ELF-1 (cell line): ENCODE measurements around the gene CPEB1.

Experiments used
- DNase-seq: peaks from one replicate; pipeline ENCODE4 v3.0.0-alpha.2; 2016; ENCODE audit warnings: low read depth, low spot score

Gene CPEB1

GRCh38 chr15:82595766-82596165 is 51.4 kb downstream of the CPEB1 start:
- no peak for DNase-seq

DNA sequence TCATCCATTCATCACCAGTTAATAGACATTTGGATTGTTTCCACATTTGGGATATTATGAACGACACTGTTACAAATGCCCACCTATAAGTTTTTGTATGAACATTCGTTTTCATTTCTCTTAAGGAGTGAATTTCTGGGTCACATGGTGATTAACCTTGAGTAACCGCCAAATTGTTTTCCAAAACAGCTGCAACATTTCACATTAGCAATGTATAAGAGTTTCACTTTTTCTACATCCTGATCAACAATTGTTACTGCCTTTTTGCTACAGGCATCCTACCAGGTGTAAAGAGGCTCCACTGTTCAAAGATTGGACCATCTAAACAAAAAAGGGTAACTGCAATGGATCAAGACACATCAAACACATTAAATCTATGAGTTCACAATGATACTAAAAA is 52.0 kb downstream of the CPEB1 start:
- no peak for DNase-seq

DNA sequence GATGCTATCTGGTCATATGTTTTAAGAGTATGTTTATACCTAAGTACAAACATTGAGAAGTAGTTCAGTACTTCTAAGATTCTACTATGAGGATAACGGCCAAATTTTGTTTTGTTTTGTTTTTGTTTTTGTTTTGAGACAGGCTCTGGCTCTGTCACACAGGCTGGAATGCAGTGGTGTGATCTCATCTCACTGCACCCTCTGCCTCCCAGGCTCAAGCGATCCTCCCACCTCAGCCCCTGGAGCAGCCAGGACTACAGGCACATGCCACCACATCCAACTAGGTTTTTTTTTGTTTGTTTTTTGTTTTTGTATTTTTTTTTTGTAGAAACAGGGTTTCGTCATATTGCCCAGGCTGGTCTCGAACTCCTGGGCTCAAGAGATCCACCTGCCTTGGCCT is 59.4 kb downstream of the CPEB1 start:
- DNase-seq: peak; percentile 44

DNA sequence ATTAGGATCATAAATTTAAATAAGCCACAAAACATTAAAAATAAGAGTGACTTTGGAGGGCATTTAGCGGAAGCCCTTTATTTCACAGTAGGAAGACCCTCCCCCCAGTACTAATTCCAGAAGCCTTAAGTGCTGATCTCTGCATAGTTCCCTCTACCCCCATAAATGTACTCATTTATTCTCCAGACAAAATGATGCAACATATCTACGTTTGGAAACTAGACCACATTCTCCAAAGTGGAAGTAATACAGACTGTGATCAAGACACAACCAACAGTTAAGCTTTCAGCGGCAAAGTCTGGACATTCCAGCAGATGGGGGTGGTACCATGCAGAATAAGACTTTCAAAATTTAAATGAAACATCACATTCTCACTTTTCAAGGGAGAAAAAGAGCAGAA is 62.1 kb downstream of the CPEB1 start:
- peak; percentile 10 for DNase-seq

DNA sequence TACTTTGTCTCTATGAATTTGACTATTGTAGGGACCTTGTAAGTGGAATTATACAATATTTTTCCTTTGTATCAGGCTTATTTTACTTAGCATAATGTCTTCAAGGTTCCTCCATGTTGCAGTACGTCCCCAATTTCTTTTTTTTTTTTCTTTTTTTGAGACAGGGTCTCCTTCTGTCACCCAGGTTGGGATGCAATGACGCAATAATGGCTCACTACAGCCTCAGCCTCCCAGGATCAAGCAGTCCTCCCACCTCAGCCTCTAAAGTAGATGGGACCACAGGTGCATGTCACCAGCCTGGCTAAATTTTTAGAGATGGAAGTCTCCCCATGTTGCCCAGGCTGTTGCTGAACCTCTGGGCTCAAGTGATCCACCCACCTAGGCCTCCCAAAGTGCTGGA is 66.5 kb downstream of the CPEB1 start:
- DNase-seq: no peak

- no peak for DNase-seq
Measured at GRCh38 chr15:82575335-82575734, 71.8 kb downstream of the CPEB1 start.

- no peak for DNase-seq
Measured at GRCh38 chr15:82572986-82573385, 74.2 kb downstream of the CPEB1 start.

DNA sequence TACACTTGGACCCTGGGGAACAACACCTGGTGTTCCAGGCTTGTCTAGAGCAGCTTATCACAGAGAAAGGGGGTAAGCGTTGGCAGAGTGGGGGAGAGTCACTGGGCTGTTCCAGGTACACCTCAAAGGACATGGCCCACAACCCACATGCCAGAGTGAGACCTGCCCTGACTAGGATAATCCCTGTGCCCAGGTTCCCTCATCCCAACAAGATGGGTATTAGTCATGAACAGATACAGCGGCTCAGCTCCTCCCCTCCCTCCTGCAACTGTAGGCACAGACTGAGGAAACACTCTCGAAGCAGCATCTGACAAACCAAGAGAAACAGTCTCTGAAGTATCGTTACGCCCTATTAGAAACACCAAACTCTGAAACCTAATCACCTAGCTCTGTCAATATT is 74.9 kb downstream of the CPEB1 start:
- DNase-seq: no peak

- DNase-seq: peak; percentile 76
Measured at GRCh38 chr15:82571722-82572222, 75.4 kb downstream of the CPEB1 start.

- peak; percentile 52 for DNase-seq
Measured at GRCh38 chr15:82570721-82571508, 76.2 kb downstream of the CPEB1 start.

- DNase-seq: no peak
Measured at GRCh38 chr15:82569834-82570233, 77.3 kb downstream of the CPEB1 start.

- no peak for DNase-seq
Measured at GRCh38 chr15:82568986-82569385, 78.2 kb downstream of the CPEB1 start.

DNA sequence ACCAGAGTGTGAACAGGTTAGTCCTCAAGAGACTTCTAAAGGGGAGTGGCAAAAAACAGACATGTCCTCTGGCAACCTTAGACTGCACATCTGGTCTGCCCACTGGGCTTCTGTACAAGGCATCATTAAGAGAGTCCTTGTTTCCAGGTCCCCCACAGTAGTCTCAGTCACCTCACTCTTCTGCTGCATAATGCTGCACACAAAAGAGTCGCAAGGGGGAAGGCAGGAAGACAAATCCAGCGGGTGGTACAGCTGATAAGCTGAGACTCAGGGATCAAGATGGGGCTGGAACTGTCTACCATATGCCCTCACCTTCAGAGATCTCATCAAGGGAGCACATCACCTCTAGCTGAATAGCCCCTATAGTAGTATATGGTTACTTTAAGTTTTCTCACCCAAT is 79.5 kb downstream of the CPEB1 start:
- DNase-seq: no peak

DNA sequence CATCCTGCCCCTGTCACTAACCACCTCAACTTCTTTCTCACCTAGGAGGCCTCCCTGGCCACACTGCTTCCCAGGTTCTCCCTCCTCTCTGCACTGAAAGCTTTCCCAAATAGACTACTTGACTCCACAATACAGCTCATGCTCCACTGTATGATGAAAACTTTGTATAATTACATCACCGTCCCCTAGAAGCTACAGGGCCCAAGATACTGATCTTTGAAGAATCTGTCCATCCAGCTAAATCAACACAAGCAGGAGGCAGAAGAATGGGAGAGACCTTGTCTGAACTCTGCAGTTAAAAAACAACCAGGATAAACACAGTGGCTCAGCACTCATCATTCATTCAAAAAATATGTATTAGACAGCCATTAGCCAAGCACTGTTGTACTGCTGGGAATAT is 80.5 kb downstream of the CPEB1 start:
- no peak for DNase-seq

DNA sequence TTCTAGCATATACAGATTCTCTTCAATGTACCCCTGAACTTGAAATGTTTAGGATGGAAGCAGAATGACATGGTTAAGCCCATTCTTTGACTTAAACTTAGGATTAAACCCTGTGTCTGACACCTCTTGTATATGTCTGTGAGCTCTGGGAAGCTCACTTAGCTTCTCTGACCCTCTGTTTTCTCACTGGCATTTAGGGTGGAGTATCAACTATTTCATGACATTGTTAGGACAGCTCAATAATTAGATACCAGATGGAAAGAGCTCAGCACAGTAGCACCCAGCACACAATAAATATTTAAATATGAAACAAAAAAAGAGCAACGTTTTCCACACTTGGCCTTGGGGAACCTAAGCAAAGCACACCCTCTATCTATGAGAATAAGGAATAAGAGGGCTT is 88.7 kb downstream of the CPEB1 start:
- no peak for DNase-seq

DNA sequence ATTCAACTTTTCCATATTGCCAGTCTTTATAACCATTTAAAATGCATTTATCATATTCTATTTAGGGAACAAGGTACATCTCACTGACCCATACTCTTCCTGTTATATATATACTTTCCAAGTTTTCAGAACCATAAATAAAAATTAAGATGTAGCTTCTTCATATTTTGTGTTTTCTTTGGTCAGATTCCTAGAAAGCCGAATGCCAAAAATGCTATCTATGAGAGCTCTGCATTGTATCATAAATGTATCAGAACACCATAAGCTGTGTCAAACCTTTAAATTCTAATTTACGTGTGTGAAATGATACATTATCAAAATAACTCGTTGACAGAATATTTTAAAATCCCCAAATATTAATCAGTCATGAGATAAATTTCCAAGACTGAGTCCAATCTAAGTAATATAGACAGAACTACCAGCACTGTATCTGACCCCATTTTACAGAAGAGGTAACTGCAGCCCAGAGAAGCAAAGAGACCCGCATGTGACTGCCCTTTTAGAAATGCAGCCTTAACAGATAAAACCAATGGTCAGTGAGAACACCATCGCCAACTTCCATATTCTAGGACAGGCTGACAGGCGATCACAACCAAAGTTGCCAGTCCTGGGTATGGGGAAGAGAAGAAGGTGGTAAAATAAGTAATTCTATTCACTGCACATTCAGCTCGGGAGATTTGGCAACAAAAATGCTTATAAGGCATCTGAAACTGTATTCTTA is 90.7 kb downstream of the CPEB1 start:
- no peak for DNase-seq

- DNase-seq: no peak
Measured at GRCh38 chr15:82554849-82555248, 92.3 kb downstream of the CPEB1 start.

DNA sequence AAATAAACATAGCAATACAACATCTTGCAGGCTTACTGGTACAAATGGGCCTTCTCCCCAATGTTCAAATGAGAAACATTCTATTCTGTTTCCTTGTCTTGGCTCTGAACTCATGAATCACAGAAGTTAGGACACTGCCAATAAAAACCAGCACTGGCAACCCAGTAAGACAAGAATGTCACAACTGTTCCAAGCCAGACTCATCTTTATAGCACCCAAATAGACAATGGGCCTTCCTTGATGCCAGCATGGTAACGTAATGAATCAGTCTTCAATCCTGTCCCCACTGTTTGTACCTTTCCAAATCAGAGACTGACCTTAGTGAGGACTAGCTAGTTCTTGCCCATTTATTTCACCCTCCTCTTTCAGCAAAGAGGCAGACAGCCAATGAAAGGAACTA is 92.8 kb downstream of the CPEB1 start:
- DNase-seq: no peak

DNA sequence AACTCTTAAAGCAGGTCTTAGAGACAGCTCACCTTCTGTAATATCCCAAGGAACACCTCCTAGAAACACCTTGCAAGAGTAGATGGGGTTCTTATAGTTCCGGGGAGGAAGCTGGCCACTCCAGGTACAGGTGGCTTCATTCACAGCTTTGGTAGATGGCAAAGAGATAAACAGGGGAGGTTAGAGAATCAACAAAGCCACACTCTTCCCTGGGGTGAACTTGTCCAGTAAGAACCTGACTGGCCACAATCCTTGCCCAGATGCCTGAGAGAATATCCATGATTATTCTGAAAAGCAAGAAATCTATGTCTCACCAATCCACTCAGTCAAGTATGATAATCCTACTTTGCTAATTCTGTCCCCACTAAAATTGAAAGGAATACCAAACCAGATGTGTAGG is 93.3 kb downstream of the CPEB1 start:
- no peak for DNase-seq

DNA sequence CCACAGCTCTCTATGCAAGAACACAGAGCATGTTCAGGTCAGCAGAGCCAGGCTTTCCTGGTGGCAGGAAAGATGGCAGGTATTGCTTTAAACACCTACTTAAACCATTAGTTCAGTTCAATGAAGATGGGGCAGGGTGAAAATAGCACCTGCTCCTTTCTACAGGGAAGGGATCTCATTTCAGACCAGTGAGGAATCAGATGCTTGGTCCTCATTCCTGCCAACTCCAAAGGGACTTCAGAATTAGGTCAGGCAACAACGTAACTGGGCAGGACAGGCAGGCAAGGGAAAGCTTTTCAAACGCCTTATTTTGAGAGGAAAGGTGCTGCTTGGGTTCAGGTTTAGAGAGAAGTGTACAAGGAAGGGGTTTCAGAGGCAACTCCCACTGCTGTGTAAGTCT is 94.3 kb downstream of the CPEB1 start:
- no peak for DNase-seq

- DNase-seq: no peak
Measured at GRCh38 chr15:82551646-82552247, 95.4 kb downstream of the CPEB1 start.

DNA sequence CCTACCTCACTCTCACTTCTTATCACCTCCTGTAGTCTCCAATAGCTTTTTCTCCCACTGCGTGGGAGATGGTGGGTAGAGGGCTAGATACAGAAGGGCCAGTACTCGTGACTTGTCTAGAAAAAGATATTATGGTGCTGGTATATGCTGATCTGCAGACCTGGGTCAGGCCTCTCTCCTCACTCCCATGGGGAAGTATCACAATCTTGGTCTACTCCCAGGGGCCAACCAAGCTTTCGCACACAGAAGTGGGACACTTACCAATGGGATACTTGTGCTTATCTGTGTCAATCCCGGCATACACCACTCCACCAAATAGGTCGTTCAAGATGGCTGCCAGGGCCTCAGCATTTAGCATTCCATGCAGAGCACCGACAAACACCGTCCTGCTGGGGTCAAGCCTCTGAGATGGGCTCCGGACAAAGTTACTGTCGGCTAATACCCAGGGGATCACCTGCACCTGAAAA is 97.9 kb downstream of the CPEB1 start:
- no peak for DNase-seq

DNA sequence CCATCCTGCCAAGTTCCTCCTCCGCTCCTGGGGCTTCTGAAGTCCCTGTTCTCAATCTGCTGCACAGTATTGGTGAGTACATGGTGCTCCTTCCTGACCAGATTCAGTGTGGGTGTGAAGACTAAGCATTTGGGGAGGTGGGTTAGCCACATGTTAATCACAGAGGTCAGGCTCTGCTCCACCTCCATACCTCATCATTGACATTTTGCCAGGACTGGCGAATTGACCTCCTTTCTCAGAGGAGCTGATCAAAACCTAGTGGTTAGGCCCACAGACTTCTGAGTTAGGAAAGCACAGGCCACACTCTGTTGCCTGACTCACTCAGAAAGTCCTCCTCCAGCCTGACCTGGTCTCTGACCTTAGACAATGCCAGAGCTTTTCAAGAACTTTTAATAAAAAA is 98.5 kb downstream of the CPEB1 start:
- DNase-seq: no peak
